ENCODE measurements around the gene ULK3.

GRCh38 chr15:74821091-74821789 is 21.7 kb downstream of the ULK3 start:
- TF ChIP-seq CTCF (IDR thresholded peaks at IDR 0.05; ENCODE audit: insufficient read depth, low read length) (no peak), REST (IDR thresholded peaks at IDR 0.05; ENCODE audit: insufficient replicate concordance, low read depth) (no peak)
